ENCODE measurements around the gene CHRNA9. TPM values are rescaled to one million over a fixed set of nuclear protein-coding genes. Genes with fewer than 3 reads are reported as not detected.

The CHRNA9 gene
- total and polyA plus RNA-seq, 2 of the 13 experiments (the other 11 are each of a cell fraction or from before 2014, with no cell fraction given): not detected

Small RNA genes lying within 50 kb of the gene (small RNA-seq; reads per million reads assigned to genes)
- 0 reads per million in 3 experiments for gene RNU7-74P (ENCODE audit: insufficient read depth in 2 of 3, insufficient read length in 3 of 3, low read depth in 2 of 3, low replicate concordance in 1 of 3)

Other genes with a start within 250 kb of the CHRNA9 start
- not detected in 2 replicates for gene RHOH, start 138.3 kb upstream of the CHRNA9 start, total RNA-seq (2016; rRNA removed; fragmentation: Illumina TruSeq; extraction: Trizol)
- gene RHOH, start 138.3 kb upstream of the CHRNA9 start, polyA plus RNA-seq (2011; rRNA removed): 0.22 and 0.57 TPM in 2 replicates